ENCODE results near the gene MAP7. TPM values are rescaled to one million over a fixed set of nuclear protein-coding genes. Genes with fewer than 3 reads are reported as not detected.

Gene MAP7
- total and polyA plus RNA-seq, 10 donors = 0.67 to 4.9 (median 3.0) TPM

- Histone ChIP-seq H3K4me1 (peaks cover 0 to 18% (median 3%) of the 10 kb centered on the region in 6 donors), H3K27ac (no peak overlapping the region), H3K27me3 (replicated peaks in 1 of 7) (no peaks in the 10 kb centered on the region), H3K36me3 (no peaks in the 10 kb centered on the region), H3K4me3 (no peak overlapping the region), H3K9me3 (no peaks in the 10 kb centered on the region)
- WGBS, 5 donors = 48 to 60% (median 54%) methylated on average over 5 of the region's 5 CpGs
- intact Hi-C loops (cut with DNase I; ENCODE audit: low total_unique reads) = no loop called here
- no peak for DNase-seq
- TF ChIP-seq CTCF (IDR thresholded peaks at IDR 0.05 in 8 of 11, conservative IDR thresholded peaks at IDR 0.05 in 3 of 11) (no peak), POLR2A (IDR thresholded peaks at IDR 0.05) (no peak), POLR2AphosphoS5 (IDR thresholded peaks at IDR 0.05) (no peak)
Measured at GRCh38 chr6:136471372-136471771, 78.8 kb downstream of the MAP7 start.

DNA sequence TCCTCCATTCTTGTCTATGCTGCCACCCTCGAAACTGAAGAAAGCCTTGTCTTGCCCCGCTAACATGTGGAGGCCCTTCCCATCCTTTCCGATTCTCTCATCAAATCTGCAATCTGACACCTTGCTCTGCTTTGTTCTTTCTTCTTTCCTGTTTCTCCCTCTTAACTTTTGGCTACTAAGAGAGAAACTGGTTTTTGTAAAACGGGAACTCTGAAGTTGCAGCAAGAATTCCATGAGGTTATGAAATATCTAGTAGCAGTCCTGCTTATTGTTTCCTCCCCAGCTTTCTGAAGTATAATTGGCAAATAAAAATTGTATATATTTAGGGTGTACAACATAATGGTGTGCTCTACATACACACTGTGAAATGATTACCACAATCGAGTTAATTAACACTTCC is 80.2 kb downstream of the MAP7 start:
- H3K4me3 ChIP-seq = no peak overlapping the region
- 55 to 84% (median 66%) methylated on average over 5 of the region's 5 CpGs for WGBS, 5 donors
- peaks cover 0 to 18% (median 3%) of the 10 kb centered on the region in 6 donors for H3K4me1 ChIP-seq
- intact Hi-C loops (cut with DNase I; ENCODE audit: low total_unique reads) = no loop called here
- H3K36me3 ChIP-seq = no peaks in the 10 kb centered on the region
- DNase-seq = no peak
- no peak overlapping the region for H3K27ac ChIP-seq
- H3K9me3 ChIP-seq = no peaks in the 10 kb centered on the region
- no peak for TF ChIP-seq POLR2A (IDR thresholded peaks at IDR 0.05)
- TF ChIP-seq CTCF (IDR thresholded peaks at IDR 0.05 in 8 of 11, conservative IDR thresholded peaks at IDR 0.05 in 3 of 11) = no peak
- TF ChIP-seq POLR2AphosphoS5 (IDR thresholded peaks at IDR 0.05) = no peak
- no peaks in the 10 kb centered on the region for H3K27me3 ChIP-seq (replicated peaks in 1 of 7)

GRCh38 chr6:136469154-136469553 is 81.1 kb downstream of the MAP7 start:
- DNase-seq = no peak
- H3K27ac ChIP-seq = no peak overlapping the region
- no peak overlapping the region for H3K4me3 ChIP-seq
- no peaks in the 10 kb centered on the region for H3K9me3 ChIP-seq
- H3K36me3 ChIP-seq = no peaks in the 10 kb centered on the region
- H3K27me3 ChIP-seq (replicated peaks in 1 of 7) = no peaks in the 10 kb centered on the region
- H3K4me1 ChIP-seq = peaks cover 0 to 18% (median 3%) of the 10 kb centered on the region in 6 donors
- WGBS, 5 donors = 76 to 87% (median 77%) methylated on average over 2 of the region's 2 CpGs
- TF ChIP-seq POLR2AphosphoS5 (IDR thresholded peaks at IDR 0.05) (no peak), CTCF (IDR thresholded peaks at IDR 0.05 in 8 of 11, conservative IDR thresholded peaks at IDR 0.05 in 3 of 11) (no peak), POLR2A (IDR thresholded peaks at IDR 0.05) (no peak)
- intact Hi-C loops (cut with DNase I; ENCODE audit: low total_unique reads) = no loop called here

GRCh38 chr6:136468711-136469110 is 81.5 kb downstream of the MAP7 start:
- DNase-seq = no peak
- Histone ChIP-seq H3K36me3 (no peaks in the 10 kb centered on the region), H3K4me3 (no peak overlapping the region), H3K4me1 (peaks cover 0 to 18% (median 3%) of the 10 kb centered on the region in 6 donors), H3K9me3 (no peaks in the 10 kb centered on the region), H3K27me3 (replicated peaks in 1 of 7) (no peaks in the 10 kb centered on the region), H3K27ac (no peak overlapping the region)
- 89 to 97% (median 96%) methylated on average over 3 of the region's 3 CpGs for WGBS, 5 donors
- TF ChIP-seq POLR2AphosphoS5 (IDR thresholded peaks at IDR 0.05) = no peak
- TF ChIP-seq POLR2A (IDR thresholded peaks at IDR 0.05) = no peak
- TF ChIP-seq CTCF (IDR thresholded peaks at IDR 0.05 in 8 of 11, conservative IDR thresholded peaks at IDR 0.05 in 3 of 11) = no peak
- intact Hi-C loops (cut with DNase I; ENCODE audit: low total_unique reads) = no loop called here
